Suppressor macrophage (primary cell): Measurements from ENCODE around the gene MACF1.
"Not testable (repeated sequence)": the region's sequence is repeated elsewhere in the genome, so short reads cannot be mapped to it uniquely, and the experiment has no call there.

Experiments
- DNase-seq, 4 experiments: peaks; one replicate each; pipeline ENCODE4 v3.0.0-alpha.2; 2020 to 2022

Gene MACF1

DNA sequence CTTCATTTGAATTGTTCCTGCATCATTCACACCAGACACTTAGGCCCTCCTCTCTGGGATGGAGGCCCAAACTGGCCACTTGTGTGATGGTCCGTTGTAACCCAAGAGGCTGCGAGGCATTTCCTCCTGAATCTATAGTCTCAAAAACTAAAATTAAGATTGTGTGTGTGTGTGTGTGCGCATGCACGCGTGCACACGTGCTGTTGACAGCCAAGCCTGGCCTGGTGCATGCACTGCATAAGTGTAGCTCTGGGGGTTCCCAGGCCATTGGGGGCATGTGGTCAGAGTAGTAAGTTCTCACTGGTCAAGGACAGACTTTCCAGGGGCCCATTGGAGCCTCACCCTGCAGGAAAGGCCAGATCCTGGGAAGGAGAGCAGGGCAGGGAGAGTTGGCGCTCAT lies 313.4 kb downstream of the MACF1 start:
- not testable (repeated sequence) for DNase-seq

- DNase-seq, result not testable (repeated sequence)
These were observed 314.9 kb downstream of the MACF1 start for GRCh38 chr1:39519376-39519775.

DNA sequence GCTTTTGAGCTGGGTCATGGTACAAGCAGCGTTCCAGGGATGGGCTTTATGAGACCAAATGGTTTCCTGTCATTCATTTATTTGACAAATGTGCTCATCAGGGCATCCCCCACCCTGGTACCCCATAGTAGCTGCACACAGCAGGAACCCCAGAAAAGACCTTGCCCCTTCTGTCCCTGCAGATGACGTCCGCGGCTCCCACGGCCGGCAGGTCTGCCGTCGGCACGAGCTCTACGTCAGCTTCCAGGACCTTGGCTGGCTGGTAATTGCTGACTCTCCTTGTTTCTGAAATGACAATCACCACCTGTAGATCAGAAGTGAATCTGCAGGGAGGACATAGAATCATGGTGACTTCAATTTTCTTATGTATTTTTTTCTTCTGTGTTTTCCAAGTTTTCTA lies 317.7 kb downstream of the MACF1 start:
- not testable (repeated sequence) for DNase-seq

DNA sequence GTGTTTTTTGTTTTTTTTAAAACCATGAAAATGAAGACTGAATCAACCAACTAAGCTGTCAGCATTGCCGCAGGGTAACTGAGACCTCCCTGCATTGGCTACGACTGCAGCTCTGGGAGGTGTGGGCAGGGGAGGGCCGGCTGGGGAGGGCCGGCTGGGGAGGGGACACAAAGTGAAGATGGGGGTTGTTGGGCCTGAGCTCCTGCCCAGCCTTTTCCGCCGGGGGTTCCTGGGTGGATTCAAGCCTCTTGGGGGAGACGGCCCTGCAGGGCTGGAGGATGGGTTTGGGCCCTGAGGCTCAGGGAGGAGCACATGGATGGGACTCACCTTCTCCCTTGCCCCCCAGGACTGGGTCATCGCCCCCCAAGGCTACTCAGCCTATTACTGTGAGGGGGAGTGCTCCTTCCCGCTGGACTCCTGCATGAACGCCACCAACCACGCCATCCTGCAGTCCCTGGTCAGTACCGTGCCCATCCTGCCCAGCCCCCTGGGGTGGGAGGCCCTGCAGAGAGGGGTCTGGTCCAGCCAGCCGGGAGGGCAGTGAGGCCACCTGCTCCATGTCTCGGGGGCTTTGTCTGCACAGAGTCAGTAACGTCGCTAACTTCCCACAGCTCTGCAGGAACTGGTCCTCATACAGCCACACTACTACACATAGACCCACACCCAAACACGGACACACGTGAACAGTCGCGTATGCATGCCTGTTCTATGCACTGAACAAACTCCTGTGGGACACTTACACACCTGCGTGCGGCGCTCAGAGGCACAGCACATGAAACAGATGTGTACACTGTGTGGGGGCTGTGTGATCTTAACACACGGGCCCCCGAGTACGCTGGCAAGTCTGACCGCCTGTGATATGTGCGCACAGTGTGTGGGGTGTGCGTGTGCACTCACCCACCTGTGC lies 318.4 kb downstream of the MACF1 start:
- no peak for DNase-seq

DNA sequence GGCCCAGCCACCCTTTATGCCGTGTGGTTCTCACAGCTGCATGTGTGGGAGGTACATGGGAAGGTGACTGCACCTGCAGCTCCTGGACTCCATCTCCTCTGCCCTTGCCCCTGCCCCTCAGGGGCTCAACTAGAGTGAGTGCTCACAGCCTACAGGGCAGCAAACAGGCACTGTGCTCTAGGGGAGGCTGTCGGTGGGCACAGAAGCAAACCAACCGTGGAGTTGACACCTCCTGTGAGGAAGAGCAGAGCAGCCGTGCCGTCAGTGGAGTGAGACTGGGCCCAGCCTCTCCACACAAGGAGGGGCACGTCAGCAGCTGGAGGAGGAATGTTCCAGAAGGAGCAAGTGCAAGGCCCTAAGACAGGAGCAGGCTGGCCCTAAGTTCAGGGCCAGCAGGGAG lies 319.7 kb downstream of the MACF1 start:
- no peak for DNase-seq

- no peak for DNase-seq
These were observed 320.3 kb downstream of the MACF1 start for GRCh38 chr1:39524591-39525365.

DNA sequence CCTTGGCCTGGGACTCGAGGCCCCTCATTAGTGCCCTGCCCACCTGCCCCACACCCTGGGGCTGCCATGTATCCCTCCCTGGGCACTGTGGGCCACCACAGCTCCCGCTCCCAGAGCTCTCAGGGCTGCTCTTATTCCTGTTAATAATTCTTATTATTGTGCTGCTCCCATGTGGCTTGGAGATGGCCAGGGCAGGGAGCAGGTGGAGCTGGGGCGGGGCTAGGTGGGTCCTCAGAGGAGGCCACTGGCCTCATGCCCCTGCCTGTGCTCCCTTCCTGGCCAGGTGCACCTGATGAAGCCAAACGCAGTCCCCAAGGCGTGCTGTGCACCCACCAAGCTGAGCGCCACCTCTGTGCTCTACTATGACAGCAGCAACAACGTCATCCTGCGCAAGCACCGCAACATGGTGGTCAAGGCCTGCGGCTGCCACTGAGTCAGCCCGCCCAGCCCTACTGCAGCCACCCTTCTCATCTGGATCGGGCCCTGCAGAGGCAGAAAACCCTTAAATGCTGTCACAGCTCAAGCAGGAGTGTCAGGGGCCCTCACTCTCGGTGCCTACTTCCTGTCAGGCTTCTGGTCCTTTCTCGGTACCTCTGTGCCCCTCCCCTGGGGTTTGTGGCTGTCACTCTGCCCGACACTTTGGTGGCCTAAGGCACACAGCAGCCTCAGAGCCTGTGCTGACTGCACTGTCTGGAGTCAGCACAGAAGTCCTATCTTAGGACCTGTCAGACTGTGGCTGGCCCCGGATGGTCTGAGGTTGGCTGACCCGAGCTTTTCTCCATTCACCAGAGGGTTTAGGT lies 321.1 kb downstream of the MACF1 start:
- DNase-seq, result no peak

DNA sequence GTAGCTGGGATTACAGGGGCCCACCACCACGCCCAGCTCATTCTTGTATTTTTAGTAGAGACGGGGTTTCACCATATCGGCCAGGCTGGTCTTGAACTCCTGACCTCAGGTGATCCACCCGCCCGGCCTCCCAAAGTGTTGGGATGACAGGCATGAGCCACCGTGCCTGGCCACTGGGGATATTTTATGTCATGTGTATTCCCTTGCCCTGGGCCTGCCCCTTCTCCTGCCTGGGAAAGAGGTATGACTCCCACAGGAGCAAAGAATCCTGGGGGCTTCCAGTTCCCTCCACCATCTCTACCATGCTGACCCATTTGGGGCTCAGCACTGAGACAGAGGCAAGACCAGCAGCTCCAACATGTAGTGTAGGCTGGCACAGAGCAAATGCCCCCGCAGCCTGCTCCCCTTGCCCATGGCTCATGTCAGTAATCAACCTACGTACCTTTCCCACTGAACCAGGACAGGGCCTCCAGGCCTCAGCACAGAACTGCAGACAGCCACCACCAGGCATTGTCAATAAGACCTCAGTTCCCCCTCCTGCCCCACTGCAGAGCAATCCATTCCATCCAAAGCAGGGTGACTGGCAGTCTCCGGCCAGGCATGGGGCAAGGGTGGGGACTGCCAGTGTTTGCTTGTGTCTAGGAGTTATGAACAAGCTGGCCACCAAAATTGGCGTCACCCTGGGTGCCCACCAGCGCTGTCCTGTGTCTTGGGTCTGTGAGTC lies 322.1 kb downstream of the MACF1 start:
- DNase-seq, result no peak

DNA sequence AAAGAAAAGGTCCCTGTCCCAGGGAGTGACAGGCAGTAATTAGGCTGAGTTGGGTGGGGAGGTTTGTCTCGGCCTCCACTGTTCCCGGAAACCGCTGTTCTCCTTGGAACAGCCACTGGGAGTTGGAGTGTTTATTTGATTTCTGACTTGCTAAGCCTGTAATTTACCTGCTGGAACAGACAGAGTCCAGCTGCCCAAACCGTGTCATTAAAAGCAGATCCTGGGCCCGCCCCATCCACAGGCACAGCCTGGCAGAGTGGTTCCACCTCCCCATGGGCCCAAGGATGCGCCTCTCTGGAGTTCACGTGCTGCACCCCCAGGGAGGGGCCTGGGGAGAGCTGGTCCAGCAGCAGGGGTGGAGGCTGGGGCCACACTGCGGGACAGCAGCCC lies 322.7 kb downstream of the MACF1 start:
- DNase-seq, result not testable (repeated sequence)

DNA sequence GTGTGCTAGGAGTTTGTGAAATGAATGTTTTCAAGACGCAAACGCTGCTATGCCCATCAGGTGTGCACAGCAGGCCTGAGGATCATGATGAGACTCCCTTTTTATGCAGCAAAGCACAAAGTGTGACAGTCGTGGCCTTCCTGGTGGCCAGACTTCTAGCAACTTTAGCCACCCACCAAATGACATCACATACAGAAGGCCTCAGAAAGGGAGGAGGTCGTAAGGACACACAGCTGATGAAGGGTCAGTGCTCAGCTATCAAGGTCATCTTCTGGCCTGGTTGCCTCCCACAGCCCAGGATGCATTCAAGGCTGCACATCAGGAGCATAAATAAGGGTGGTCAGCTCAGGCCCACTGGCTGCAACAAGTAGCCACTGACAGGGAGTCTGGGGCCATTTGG lies 323.6 kb downstream of the MACF1 start:
- no peak for DNase-seq

DNA sequence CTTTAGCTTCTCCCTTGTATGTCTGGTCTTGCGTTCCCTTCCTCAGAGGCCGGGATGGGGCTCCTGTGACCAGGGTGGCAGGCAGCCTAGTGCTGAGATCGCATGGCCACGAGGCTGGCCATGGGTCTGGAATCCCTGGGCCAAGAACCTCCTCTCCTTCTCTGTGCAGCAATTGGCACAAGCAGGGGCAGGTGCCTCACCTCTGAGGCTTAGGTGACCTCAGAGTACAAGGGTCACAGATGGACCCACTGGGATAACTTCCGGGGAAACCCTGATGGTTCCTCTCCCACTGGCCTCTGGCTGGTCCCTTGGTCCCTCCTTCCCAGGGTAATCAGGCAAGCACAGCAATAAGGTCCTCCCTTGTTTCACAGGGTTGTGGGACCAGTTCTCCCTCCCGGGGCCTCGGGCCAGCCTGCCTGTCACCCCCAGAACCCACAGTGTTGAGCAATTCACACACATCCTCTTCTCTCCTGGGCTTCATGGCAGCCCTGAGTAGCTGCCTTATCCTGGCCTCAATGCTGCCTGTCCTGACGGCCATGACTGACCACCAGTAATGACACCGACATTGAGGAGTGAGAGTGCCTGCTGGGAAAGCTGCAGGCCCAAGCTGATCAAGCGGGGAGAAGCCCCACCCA lies 325.5 kb downstream of the MACF1 start:
- DNase-seq, result peak in 3 of 4 experiments; percentile 33 to 55 (median 46)

- DNase-seq, result no peak
These were observed 327.0 kb downstream of the MACF1 start for GRCh38 chr1:39531526-39531925.

DNA sequence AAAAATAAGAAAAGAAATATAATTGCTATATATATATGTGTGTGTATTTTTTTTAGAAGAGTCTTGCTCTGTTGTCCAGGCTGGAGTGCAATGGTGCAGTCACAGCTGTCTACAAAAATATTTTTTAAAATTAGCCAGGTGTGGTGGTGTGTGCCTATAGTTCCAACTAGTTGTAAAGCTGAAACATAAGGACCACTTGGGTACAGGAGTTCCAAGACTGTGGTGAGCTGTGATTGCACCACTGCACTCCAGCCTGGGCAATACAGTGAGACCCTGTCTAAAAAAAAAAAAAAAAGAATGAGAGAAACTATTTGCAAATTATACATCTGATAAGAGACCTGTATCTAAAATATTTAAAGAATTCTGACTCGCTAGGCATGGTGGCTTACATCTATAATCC lies 328.9 kb downstream of the MACF1 start:
- no peak for DNase-seq
